B cell (primary cell): ENCODE results near the gene STK11. TPM values are rescaled to one million over a fixed set of nuclear protein-coding genes. Genes with fewer than 3 reads are reported as not detected.

Source experiments
- ATAC-seq: fragments of 200-7000 bp; cut with Tn5 transposase; one replicate; pipeline ENCODE4 v1.10.0; 2021; ENCODE audit warnings: low read depth, mild to moderate bottlenecking, moderate number of reproducible peaks, moderate library complexity
- CTCF ChIA-PET: fragments of 350-600 bp; sonication (Branson Sonifier 250); formaldehyde crosslinking; loops from one replicate; lab custom pipeline; 2021; ENCODE audit warnings: antibody characterized with exemption, inconsistent platforms; lab: Charles Lee
- POLR2A ChIA-PET: fragments of 350-600 bp; sonication (Branson Sonifier 250); formaldehyde crosslinking; loops from one replicate; lab custom pipeline; 2021; ENCODE audit warnings: antibody characterized with exemption; lab: Charles Lee
- DNase-seq: peaks from one replicate; pipeline ENCODE4 v3.0.0; 2013
- H2AFZ ChIP-seq: 2 replicates; pipeline ENCODE4 v1.6.1; 2012; ENCODE audit warnings: mild to moderate bottlenecking, low read depth, low read length; ENCODE audit not compliant: insufficient read depth, poor library complexity, severe bottlenecking
- H3K27ac ChIP-seq, 2 donors: 1 replicate in 1 of 2; 2 replicates in 1 of 2; pipeline ENCODE4 v1.5.1; 2012 to 2013; ENCODE audit warnings: low read length in 2 of 2, mild to moderate bottlenecking in 2 of 2, moderate library complexity in 1 of 2
- H3K27me3 ChIP-seq, 4 experiments: fragments of 200-600 bp in 1 of 4; sonication (generic) in 1 of 4; replicated peaks in 1 of 4; 1 replicate in 2 of 4; 2 replicates in 2 of 4; pipeline versions ENCODE4 v1.6.1 to v1.7.0; 2013 to 2016; ENCODE audit warnings: low read length in 3 of 4, mild to moderate bottlenecking in 2 of 4, mixed read lengths in 1 of 4, moderate library complexity in 1 of 4; ENCODE audit not compliant: insufficient read depth in 4 of 4, control insufficient read depth in 3 of 4; ENCODE audit errors: control extremely low read depth in 1 of 4
- H3K36me3 ChIP-seq, 2 experiments: replicated peaks in 1 of 2; 1 replicate in 1 of 2; 2 replicates in 1 of 2; pipeline versions ENCODE4 v1.6.1 to v1.7.1; 2013; ENCODE audit warnings: low read length in 1 of 2; ENCODE audit not compliant: insufficient read depth in 2 of 2, control insufficient read depth in 1 of 2; ENCODE audit errors: control extremely low read depth in 1 of 2, extremely low read depth in 1 of 2
- H3K4me1 ChIP-seq, 2 donors: fragments of 200-600 bp in 1 of 2; sonication (generic) in 1 of 2; 1 replicate in 1 of 2; 2 replicates in 1 of 2; pipeline versions ENCODE4 v1.5.1 to v1.6.1; 2013 to 2017; ENCODE audit warnings: low read length in 2 of 2; ENCODE audit not compliant: control insufficient read depth in 2 of 2, insufficient read depth in 2 of 2
- H3K4me2 ChIP-seq: replicated peaks from 2 replicates; pipeline ENCODE3; 2012; ENCODE audit warnings: mild to moderate bottlenecking, low read depth, low read length; ENCODE audit not compliant: poor library complexity, severe bottlenecking
- H3K4me3 ChIP-seq, 5 experiments: fragments of 200-600 bp in 1 of 5; sonication (generic) in 1 of 5; 1 replicate in 3 of 5; 2 replicates in 2 of 5; pipeline versions ENCODE4 v1.5.1 to v1.7.0; 2011 to 2016; ENCODE audit warnings: low read length in 4 of 5, mild to moderate bottlenecking in 4 of 5, low read depth in 2 of 5, control low read depth in 1 of 5, moderate library complexity in 1 of 5; ENCODE audit not compliant: insufficient read depth in 1 of 5; ENCODE audit errors: control extremely low read depth in 1 of 5, extremely low read depth in 1 of 5
- H3K79me2 ChIP-seq: fragments of 200-600 bp; sonication (generic); one replicate; pipeline ENCODE4 v1.6.0; 2016; ENCODE audit warnings: low read length; ENCODE audit not compliant: control insufficient read depth, insufficient read depth
- H3K9ac ChIP-seq: fragments of 200-600 bp; sonication (generic); 2 replicates; pipeline ENCODE4 v1.6.1; 2017; ENCODE audit warnings: mild to moderate bottlenecking, low read length, moderate library complexity
- H3K9me3 ChIP-seq, 3 donors: one replicate each; pipeline versions ENCODE4 v1.6.1 to v1.7.1; 2013; ENCODE audit warnings: low read length in 2 of 3; ENCODE audit not compliant: control insufficient read depth in 2 of 3, insufficient read depth in 1 of 3; ENCODE audit errors: control extremely low read depth in 1 of 3
- H4K20me1 ChIP-seq: 2 replicates; pipeline ENCODE4 v1.6.0; 2012; ENCODE audit warnings: mild to moderate bottlenecking, low read length; ENCODE audit not compliant: insufficient read depth, control insufficient read depth, poor library complexity, severe bottlenecking
- H3K27ac Mint-ChIP-seq: one replicate; pipeline ENCODE4 v1.8.0; 2021; ENCODE audit warnings: mixed read lengths
- H3K27me3 Mint-ChIP-seq: one replicate; pipeline ENCODE4 v1.8.0; 2021; ENCODE audit warnings: mixed read lengths
- H3K4me1 Mint-ChIP-seq: one replicate; pipeline ENCODE4 v1.8.0; 2021; ENCODE audit warnings: mixed read lengths
- H3K4me3 Mint-ChIP-seq: one replicate; pipeline ENCODE4 v1.8.0; 2021; ENCODE audit warnings: mixed read lengths
- H3K9me3 Mint-ChIP-seq: one replicate; pipeline ENCODE4 v1.8.0; 2022; ENCODE audit warnings: mixed read lengths; ENCODE audit not compliant: insufficient read depth
- EZH2 ChIP-seq: IDR thresholded peaks from 2 replicates; pipeline ENCODE4 v1.6.1; 2012; ENCODE audit warnings: borderline replicate concordance, low read depth, mild to moderate bottlenecking, moderate library complexity, low read length; ENCODE audit not compliant: insufficient read depth, poor library complexity, severe bottlenecking
- WGBS: methylation state at CpG from one replicate; pipeline ENCODE4 v1.1.5; 2013; ENCODE audit warnings: missing lambda C conversion rate; ENCODE audit not compliant: insufficient coverage; 5-methylcytosine and 5-hydroxymethylcytosine counted together
- intact Hi-C: fragments of 100-400 bp; cut with micrococcal nuclease; formaldehyde crosslinking; loops from one replicate; pipeline ENCODE4 v1.10.0; 2022
- polyA plus RNA-seq: library from polyadenylated mRNA; depleted of rRNA; stranded (reverse); fragments of >200 nt; gene quantifications from 2 replicates; pipeline ENCODE4 v1.2.3, GENCODE V29; 2012
- total RNA-seq, 2 donors: library from RNA; stranded (reverse); fragments of 120-200 nt in 1 of 2; gene quantifications; 1 replicate in 1 of 2; 2 replicates in 1 of 2; pipeline versions ENCODE4 v1.2.3 to v1.2.4, GENCODE V29; 2013 to 2022
- TF ChIP-seq, protein P1 (sequence below): fragments of 200-600 bp; IDR thresholded peaks from one replicate; pipeline ENCODE4 v1.8.0; 2022; ENCODE audit warnings: antibody characterized with exemption, mild to moderate bottlenecking

STK11 gene
- total and polyA plus RNA-seq, 2 donors (not counting 1 experiment from before 2014, with no cell fraction given), result 87.9 to 89.9 TPM

DNA sequence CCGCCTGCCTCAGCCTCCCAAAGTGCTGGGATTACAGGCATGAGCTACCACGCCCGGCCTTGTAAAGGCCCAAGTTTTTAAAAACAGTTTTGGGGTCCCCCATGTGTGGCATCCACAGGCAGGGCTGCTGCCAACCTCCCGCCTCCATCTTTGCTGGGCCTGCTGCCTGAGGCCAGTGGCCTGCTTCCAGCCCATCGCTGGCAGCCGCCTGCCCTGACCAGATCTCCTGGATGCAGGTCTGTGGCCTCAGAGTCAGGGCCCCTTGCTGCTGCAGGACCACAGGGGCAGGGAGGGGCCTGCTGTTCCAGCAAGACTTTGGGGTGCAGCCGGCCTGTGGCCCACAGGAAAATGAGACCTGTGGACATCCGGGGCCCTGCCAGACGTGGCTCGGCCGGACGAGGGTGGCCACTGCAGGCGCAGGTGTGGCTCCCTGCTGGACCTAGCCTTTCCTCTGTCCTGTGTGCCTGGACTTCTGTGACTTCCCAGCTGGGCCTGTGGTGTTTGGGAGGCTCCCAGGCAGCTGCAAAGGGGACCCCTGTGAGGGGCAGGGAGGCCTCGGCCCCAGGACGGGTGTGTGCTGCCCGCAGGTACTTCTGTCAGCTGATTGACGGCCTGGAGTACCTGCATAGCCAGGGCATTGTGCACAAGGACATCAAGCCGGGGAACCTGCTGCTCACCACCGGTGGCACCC, 14.4 kb downstream of the STK11 start:
- no peaks in the 10 kb centered on the region for H3K4me1 ChIP-seq
- ChIA-PET POLR2A (no interaction called here), CTCF (no interaction called here)
- ATAC-seq (no peak), DNase-seq (no peak)
- H3K27ac ChIP-seq, result no peak overlapping the region
- H3K27me3 ChIP-seq, result no peaks in the 10 kb centered on the region
- peaks cover 71% of the 10 kb centered on the region for H4K20me1 ChIP-seq
- Mint-ChIP-seq H3K27ac (no peak overlapping the region), H3K4me3 (no peak overlapping the region), H3K9me3 (no peaks in the 10 kb centered on the region), H3K27me3 (no peaks in the 10 kb centered on the region), H3K4me1 (peaks cover 4% of the 10 kb centered on the region)
- peaks cover 0 to 36% of the 10 kb centered on the region in 2 experiments for H3K36me3 ChIP-seq
- no peak for TF ChIP-seq EZH2
- TF ChIP-seq, protein P1, sequence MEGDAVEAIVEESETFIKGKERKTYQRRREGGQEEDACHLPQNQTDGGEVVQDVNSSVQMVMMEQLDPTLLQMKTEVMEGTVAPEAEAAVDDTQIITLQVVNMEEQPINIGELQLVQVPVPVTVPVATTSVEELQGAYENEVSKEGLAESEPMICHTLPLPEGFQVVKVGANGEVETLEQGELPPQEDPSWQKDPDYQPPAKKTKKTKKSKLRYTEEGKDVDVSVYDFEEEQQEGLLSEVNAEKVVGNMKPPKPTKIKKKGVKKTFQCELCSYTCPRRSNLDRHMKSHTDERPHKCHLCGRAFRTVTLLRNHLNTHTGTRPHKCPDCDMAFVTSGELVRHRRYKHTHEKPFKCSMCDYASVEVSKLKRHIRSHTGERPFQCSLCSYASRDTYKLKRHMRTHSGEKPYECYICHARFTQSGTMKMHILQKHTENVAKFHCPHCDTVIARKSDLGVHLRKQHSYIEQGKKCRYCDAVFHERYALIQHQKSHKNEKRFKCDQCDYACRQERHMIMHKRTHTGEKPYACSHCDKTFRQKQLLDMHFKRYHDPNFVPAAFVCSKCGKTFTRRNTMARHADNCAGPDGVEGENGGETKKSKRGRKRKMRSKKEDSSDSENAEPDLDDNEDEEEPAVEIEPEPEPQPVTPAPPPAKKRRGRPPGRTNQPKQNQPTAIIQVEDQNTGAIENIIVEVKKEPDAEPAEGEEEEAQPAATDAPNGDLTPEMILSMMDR, result no peak
- H2AFZ ChIP-seq, result no peak overlapping the region
- H3K4me3 ChIP-seq, result no peak overlapping the region
- H3K79me2 ChIP-seq, result peaks cover 58% of the 10 kb centered on the region
- no peaks in the 10 kb centered on the region for H3K9me3 ChIP-seq
- WGBS, result 97% methylated on average over 19 of the region's 19 CpGs
- no peak overlapping the region for H3K9ac ChIP-seq
- no peak overlapping the region for H3K4me2 ChIP-seq
- intact Hi-C loops, result no loop called here

GRCh38 chr19:1220477-1220930, 14.9 kb downstream of the STK11 start:
- H3K27ac ChIP-seq, result no peak overlapping the region
- no peak overlapping the region for H3K9ac ChIP-seq
- peaks cover 0 to 36% of the 10 kb centered on the region in 2 experiments for H3K36me3 ChIP-seq
- DNase-seq, result no peak
- POLR2A ChIA-PET, result interaction anchor here (0.6 kb wide), 1 partner anchor 1756 kb away, joined by 3 read pairs; no protein-coding TSS in a partner anchor
- no peaks in the 10 kb centered on the region for H3K4me1 ChIP-seq
- CTCF ChIA-PET, result interaction anchor here (0.9 kb wide), 1 partner anchor 18 kb away, joined by 4 read pairs; no protein-coding TSS in a partner anchor
- H3K4me3 Mint-ChIP-seq, result no peak overlapping the region
- peaks cover 65% of the 10 kb centered on the region for H4K20me1 ChIP-seq
- H3K9me3 Mint-ChIP-seq, result no peaks in the 10 kb centered on the region
- H3K4me3 ChIP-seq, result no peak overlapping the region
- ATAC-seq, result no peak
- no peaks in the 10 kb centered on the region for H3K27me3 ChIP-seq
- peaks cover 52% of the 10 kb centered on the region for H3K79me2 ChIP-seq
- no peaks in the 10 kb centered on the region for H3K27me3 Mint-ChIP-seq
- H3K4me2 ChIP-seq, result no peak overlapping the region
- TF ChIP-seq, protein P1, result no peak
- TF ChIP-seq EZH2, result no peak
- intact Hi-C loops, result no loop called here
- no peak overlapping the region for H2AFZ ChIP-seq
- no peaks in the 10 kb centered on the region for H3K9me3 ChIP-seq
- H3K4me1 Mint-ChIP-seq, result peaks cover 4% of the 10 kb centered on the region
- H3K27ac Mint-ChIP-seq, result no peak overlapping the region
- WGBS, result 94% methylated on average over 32 of the region's 33 CpGs
